NCI-H146 treated with DMSO at 0.1 percent for 48 hours (cell line): Measurements from ENCODE around the gene APBA2.

Source experiments
- DNase-seq: peaks from one replicate; lab custom pipeline; 2025; ENCODE audit not compliant: unreplicated experiment; lab: John Stamatoyannopoulos, UW

Gene APBA2

DNA sequence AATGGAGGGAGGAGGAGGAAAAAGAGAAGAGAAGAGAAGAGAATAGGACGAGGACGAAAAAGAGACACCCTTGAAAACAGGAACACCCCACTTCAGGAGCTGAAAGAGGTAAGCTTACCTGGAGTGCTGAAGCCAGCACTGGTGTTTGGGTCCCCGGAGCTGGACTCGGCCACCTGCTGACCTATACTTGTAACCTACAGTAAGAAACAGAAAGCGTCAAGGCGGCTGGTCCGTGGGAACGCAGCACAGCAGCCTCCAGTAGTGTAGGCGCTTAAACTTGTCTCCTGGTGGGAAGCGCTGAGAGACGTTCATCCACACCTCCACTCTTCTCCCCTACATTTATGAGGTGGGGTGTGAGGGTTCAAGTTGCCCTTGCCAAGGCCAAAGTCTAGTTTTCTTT lies 242.9 kb downstream of the APBA2 start:
- DNase-seq, result no peak

DNA sequence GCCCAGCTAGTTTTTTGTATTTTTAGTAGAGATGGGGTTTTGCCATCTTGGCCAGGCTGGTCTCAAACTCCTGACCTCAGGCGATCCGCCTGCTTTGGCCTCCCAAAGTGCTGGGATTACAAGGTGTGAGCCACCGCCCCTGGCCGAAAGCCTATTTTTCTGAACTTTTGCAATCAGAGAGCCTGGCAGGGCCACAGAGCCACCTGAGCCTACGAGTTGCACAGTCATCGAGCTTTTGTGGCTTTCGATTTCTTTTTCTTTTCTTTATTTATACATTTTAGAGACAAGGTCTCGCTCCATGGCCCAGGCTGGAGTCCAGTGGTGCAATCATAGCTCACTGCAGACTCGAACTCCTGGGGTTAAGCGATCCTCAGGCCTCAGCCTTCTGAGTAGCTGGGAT lies 243.4 kb downstream of the APBA2 start:
- no peak for DNase-seq

DNA sequence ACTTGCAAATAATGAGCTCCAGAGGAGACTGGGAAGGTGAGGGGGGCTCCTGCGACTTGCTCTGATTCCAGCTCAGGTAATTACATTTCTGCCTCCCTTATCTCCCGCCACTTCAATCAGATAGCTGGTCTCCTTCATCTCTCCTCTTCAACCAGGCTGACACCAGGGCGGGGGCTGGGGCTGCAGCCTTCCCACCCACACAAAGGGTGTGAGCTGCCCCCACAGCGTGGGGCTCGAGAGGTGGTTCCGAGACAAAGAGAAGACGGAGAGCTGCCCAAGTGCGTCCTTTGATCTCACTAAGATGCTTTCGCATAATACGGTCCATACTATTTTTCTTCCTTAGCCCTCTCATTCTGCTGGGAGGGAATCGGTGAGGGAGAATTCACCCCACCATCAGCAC lies 244.2 kb downstream of the APBA2 start:
- no peak for DNase-seq

DNA sequence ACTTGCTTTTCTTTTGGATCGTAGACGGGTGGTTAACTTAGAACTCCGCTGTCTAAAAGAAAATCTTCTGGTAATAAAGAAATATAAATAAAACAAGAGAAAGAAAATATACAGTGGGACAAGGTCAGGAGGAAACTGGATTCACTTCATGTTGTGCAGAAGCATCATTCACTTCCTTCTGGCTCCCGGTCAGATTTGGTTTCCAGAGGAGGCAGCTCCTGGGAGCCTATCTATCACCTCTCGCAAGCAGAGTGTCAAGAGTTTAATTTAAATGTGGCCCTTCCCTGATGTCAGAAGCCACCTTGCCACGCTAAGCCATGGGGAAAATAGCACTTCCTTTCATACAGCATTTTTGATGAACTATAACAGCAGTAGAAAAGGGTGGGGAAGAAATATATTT lies 244.7 kb downstream of the APBA2 start:
- no peak for DNase-seq

DNA sequence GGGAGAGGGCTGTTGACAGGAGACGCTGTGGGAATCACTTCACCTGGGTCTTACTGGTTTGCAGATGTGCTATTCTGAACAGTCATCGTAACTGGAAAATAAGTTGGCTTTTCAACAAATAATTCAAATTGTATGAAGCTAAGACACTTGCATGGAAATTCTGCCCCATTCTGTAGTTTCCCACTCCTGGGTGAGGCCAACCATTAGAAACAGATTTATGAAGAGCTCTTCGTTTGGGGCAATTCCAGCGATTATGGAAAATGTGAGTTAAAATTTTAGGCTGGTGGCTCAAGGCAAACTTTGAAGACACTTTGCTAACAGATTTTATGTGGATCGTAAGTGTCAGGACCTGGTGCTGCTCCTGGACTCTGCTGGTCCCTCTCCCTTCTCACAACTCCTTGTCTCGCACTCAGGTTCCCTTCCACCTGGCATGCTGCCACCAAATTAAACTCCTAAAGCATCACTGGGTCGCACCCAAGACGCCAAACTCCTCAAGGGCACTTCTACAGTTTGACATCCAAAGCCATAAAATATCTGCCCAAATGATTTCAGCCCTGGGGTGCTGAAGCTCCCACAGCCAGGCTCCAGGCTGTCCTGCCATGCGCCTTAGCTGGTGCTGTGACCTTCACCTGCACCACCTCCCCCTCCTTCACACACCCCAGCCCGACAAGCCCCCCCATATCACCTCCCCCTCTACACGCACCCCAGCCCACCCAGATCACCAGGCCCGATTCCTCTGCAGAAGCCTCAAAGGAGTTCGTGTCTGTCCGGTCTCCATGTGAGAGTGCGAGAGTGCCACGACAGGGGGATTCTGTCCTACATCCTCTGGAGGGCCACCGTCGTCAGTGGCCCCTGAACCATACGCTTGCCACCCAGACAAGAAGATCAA lies 245.4 kb downstream of the APBA2 start:
- no peak for DNase-seq

DNA sequence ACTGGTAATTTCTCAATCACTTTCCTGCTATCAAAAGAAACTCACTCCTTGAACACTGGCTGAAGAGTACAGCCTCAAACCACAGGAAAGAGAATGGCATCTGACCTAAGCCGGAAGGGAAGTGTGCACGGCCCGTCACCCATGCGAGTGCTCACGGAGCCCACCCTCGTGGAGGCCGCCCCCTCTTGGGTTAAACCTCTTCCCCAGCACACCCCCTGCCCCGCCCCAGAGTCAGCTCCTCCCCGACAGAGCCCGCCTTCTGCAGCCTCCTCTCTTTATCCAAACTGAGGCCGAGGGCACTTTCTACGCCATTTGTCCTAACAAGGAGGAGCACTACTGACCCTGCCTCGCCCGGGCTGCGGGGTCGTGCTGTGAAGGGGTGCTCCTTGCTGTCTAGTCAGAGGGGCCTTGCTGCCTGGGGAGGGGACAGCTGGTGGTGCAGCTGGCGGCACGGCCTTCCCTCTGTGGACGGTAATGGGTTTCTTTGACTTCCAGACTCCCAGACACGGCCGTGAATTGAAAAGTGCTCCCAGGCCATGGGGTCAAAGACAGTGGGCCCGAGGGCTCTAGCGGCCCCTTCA lies 246.2 kb downstream of the APBA2 start:
- DNase-seq, result no peak

DNA sequence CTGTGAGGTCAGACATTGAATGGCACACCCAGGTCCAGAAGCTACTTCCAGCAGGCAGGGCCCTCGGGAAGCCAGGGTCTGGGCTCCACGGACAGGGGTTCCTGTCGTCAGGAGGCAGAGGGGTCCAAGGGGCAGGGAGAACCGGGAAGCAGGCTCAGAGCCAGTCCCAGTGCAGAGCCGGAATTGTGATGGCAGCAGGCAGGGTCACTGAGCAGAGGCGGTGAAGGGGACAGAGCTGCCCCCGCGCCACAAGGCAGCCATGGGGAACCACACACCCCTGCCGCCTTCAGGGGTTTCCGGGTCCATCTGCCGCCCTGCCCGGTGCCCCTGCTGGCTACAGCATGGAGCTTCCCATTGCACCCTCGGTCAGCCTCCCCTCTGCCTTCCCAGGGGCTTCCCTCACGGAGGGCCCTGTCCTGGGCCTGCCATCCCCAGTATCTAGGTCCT lies 247.0 kb downstream of the APBA2 start:
- no peak for DNase-seq

DNA sequence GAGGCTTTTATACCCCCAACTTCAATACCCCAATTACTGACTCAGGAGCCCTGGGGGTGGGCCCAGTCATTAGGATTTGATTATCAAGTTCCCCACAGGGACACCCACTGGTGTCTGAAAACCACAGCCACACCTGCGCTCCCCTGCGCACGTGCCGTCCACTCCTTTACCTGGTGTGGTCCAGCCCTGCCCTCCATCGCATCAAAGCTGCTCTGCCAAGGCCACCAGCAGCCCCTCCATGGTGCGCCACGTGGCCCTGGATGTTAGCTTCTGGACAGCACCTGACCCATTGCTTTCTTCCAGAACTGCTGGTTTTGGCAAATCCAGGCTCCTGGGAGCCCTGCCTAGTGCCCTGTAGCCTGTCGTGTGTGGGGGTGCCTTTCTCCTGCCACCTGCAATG lies 247.5 kb downstream of the APBA2 start:
- DNase-seq, result no peak

DNA sequence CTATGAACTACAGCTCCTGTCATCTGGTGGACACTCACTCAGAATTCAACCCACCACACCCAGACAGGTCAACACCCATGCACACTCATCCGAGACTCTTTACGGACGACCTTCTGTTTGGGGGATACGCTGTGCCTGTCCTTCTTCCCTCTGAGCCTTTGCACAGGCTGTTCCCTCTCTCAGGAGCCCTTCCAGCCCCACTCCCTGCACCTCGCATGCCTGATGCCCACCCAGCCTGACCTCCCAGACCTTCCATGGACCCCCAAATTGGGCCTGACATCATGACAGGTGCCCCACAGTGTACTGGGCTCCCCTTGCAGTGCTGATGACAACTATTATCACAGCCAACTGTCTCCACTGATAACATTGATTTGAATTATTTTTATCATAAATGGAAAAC lies 248.0 kb downstream of the APBA2 start:
- no peak for DNase-seq

DNA sequence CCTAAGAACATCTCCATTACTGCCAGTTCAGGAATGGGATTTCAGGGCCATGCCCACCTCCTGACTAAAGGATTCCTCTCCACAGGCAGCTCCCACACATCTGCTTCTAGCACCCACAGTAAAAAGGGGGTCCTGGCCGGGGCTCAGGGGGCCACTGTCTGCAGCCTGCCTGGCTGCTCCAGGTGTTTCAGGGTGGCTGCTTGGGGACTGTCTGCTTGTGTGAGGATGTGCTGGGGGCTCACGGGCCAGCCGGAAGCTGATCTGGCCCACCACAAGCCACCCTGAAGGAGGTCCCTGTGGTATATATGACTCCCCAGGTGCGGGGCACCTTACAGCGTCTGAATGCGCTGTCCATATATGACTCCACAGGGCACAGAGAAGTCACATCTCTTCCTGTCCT lies 248.5 kb downstream of the APBA2 start:
- DNase-seq, result no peak

DNA sequence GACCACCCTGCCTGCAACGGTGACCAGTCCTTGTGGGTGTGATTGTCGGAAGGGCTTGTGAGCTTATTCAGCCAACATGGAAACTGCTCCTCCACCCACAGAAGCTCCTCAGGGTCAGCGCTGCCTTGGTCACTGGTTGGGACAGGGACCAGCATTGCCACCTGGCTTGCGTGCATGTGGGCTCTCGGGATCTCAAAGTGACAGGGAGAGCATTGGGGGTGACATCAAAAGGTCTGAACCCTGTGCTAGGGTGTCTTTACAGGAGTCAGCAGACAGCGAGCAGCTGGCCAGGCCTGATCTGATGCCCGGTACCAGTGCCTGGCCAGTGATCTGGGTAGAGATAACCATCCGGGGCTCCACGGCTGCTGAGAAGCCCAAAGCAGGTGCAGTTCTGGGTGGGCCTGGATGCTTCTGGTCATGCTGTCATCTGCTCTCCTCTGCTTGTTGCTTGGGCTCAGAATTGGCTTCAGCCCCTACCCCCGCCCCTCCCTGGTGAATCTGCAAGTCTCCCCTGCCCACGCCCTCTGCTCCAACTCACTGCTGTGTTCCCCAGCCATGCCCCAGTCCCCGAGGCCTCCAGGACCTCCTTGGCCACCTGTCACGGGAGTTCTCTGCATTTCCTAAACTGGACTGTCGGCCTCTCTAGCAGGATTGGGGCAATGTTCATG lies 249.0 kb downstream of the APBA2 start:
- no peak for DNase-seq

DNA sequence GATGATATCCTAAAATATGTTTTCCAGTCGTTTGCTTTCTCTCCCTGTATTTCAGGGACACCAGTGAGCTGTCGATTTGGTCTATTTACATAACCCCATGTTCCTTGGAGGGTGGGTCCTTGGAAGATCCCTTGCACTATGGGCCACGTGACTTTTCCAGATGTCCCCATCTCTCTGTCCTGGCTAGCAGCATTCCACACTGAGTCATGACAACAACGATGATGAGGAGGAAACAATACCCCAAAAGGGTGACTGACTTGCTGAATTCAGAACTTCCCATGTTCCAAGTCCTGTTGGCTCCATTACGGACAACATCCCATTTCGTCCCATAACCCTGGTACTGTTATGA lies 249.5 kb downstream of the APBA2 start:
- DNase-seq, result no peak

DNA sequence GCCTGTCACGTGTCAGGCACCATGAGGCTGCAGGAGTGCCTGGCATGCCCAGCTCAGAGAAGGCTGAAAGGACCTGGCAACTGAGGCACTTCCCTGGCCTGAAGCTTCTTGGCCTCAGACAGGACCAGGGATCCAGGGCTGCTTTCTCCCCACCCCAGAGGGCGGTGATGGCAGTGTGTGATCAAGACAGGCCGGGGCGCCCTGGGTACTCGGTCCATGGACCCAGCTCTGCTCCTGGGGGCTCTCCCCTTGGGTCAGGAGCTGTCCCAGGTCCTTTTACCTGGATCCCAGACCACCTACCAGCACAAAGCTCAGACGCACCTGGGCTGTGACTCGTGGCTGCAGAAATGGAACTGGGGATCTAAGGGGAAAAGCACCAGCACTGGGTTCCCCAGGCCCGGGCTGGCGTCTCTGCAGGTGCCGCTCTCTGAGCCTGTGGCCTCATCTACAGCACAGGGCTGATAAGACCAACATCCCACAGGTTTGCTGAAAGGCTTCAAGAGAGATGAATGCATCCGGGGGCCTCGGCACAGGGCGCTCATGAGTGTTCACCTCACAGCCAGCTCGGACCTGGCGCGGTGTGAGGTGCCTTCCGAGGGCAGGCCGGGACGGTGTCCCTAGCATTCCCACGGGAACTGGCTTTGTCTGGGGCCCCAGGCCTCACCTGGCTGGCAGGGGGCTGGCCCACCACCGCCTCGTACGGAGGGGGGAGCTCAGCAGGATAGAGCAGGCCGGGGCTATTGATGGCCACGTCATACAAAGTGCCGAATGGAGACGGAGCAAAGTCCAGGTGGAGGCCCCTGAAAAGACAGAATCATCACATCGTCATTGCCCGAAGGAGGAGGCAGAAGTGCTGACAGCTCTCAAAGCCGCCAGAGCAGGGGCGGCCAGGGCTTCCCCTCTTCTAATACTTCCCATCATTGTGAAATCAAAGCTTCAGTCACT lies 250.2 kb downstream of the APBA2 start:
- DNase-seq, result no peak

DNA sequence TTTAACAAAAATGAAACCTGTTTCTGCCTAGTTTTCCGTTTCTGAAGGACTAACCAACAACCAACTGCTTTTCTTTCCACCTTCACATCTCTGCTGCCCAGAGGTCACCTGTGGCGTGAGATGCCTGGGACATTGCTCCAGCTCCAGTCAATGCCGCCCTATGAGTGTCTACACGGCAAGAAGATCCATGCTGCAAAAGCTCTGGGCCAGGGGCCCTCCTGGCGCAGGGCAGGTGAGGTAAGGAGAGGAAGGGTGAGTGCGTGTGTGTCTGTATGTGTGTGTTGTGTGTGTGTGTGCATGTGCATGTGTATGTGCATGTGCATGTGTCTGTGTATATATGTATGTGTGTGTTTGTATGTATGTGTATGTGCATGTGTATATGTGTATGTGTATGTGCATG lies 252.5 kb downstream of the APBA2 start:
- no peak for DNase-seq

DNA sequence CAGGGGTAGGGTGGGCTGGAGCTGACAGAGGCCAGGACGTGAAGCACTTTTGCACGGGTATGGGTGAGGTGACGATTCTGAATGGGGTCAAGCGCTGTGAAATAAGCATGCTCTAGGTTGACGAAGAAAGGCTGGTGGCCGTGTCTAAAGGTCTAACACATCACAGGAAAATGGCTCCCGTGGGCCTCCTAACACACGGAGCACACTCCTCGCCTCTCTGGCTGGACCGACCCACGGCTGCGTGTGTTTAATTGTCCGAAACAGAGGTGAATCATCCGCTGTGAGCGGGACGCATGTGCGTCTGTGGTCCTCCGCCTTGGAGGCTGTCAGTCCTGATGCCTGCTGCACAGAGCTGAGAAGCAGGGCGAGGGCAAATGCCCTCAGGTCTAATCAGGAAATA lies 253.3 kb downstream of the APBA2 start:
- no peak for DNase-seq

DNA sequence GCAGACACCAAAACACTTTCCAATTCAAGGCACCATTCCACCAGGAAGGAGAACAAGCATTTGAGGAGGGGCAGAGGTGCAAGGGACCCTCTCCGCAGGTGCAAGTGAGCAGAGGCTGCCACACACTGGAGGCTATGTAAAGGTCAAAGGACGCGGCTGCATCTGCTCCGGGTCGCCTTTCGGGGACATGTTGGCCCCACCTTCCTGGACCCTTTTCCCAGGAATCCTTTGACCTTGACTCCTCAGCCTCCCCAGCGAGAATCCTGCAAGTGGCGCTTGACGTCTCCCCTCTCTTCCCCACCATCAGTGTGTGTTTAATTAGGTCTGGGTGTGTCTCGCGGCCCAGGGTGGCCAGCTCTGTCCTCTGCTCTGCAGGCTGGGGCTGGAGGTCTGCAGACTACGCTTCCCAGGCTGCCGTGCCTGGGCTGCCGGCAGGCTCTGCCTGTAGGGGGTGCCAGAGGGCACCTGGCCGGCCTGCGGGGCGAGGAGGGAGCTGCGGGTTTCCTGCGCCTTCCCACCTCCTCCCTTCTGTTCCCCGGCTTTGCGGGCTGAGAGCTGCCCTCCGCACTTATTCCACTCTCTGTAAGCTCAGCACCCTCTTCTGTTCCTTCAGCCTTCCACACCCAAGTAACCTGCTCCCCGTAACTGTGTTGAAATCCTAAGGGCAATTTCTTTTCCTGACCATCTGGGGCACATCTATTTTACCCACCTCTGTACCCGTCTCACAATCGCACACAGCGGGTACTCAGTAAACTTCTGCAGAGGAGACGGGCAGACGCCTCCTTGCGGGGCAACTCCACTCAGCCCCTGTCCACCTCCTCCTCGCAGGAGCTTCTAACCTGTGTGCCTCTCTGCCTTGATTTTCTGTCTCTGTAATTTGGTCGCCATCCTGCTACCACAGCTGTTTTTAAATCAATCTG lies 254.0 kb downstream of the APBA2 start:
- DNase-seq, result no peak

DNA sequence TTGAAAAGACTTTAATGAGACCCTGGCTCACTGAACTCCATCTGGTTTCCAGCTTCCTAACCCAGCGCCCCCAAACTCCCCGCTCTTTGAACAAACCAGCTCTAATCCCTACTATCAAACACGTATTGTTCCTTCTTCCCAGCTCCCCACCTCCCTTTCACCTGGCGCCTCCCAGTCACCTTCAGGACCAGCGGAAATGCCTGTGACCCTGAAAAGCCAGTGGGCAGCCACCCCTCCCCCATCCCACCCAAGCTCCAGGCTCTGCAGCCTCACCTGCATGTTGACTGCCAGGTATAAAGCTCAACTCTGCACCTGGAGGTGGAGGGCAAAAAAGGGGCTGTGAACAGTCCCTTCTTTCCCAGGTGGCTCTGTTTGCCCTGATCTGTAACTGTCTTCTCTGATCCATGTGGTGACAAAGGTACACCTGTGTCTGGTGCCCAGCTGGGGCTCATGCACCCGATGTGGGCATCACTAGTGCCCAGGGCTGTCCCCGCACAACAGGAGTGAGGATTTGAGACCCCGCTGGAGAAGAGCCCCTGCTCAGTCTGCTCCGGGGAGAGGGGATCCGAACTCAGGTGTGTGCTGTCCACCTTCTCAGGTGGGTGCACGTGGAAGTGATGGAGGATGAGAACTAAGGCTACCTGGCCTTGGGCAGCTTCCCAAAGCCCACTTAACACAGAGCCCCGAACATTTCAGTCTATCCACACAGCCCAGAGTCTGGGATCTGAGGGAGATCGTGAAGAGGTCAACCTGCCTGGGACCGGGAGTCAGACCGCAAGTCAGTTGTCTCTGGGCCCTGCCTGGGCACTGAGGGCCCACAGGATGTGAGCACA lies 254.9 kb downstream of the APBA2 start:
- no peak for DNase-seq

DNA sequence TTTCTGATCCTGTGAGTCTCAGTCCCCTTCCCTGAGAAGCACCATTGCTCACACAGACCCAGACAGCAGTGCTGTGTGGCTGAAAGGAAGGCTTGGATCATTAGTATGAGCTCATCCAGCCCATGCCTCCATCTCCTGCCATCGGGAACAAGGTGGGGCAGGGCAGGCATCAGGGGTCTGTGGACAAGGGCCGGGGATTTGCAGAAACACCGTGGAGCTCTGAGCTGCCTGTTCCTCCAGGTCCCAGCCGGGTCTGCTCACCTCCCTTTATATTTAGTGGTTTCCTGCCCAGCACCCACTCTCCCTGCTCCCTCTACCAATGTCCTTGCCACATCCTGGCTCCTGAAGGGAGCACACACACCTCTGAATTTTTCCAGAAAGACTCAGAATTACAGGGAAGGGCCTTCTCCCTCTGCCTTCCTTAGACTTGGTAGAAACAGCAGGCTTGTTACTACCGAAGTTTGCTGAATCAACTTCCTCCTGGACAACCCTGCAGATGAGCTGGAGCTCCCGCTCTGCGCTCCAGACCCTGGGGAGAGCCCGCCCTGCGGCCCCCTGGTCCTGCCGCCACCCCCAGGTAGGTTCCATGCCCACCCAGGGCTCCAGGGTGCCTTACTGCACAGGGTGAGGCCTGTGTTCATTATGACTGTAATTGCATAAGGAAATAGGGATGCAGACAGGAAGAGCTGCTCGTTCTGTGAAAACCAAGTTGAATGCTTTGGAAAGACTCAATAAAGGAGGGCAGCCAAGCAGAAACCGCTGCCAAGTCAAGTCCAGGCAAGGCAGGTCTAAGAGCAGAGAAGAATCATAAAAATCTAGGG lies 255.7 kb downstream of the APBA2 start:
- DNase-seq, result no peak
